H1 (cell line): ENCODE measurements around the gene AGPAT4. TPM values are rescaled to one million over a fixed set of nuclear protein-coding genes. Genes with fewer than 3 reads are reported as not detected.

Experiments
- CTCF ChIA-PET: fragments of 300-600 bp; sonication (Branson Sonifier 250); formaldehyde crosslinking; loops from one replicate; lab custom pipeline; 2021; ENCODE audit not compliant: partially characterized antibody; lab: Charles Lee
- POLR2A ChIA-PET: fragments of 300-600 bp; sonication (Branson Sonifier 250); formaldehyde crosslinking; loops from one replicate; lab custom pipeline; 2021; ENCODE audit warnings: inconsistent platforms; ENCODE audit not compliant: partially characterized antibody; lab: Charles Lee
- DNase-seq, 2 experiments: peaks; one replicate each; pipeline versions ENCODE4 v3.0.0 to v3.0.0-alpha.2; 2010 to 2022; ENCODE audit warnings: low spot score in 2 of 2, low read depth in 1 of 2, mixed read lengths in 1 of 2
- FAIRE-seq: peaks from 2 replicates; lab custom pipeline; 2011; peaks lifted over from hg19 to GRCh38; lab: Jason Lieb, UNC
- H2AFZ ChIP-seq: 2 replicates; pipeline ENCODE4 v1.8.1; 2012; ENCODE audit warnings: low read length, inconsistent platforms
- H2AK5ac ChIP-seq: 2 replicates; pipeline ENCODE4 v1.6.1; 2013; ENCODE audit warnings: low read depth, low read length
- H2BK120ac ChIP-seq: replicated peaks from 2 replicates; pipeline ENCODE3; 2013; ENCODE audit warnings: low read depth, low read length, inconsistent platforms
- H2BK12ac ChIP-seq: 2 replicates; pipeline ENCODE4 v1.6.1; 2013; ENCODE audit warnings: low read depth, low read length
- H2BK15ac ChIP-seq: 2 replicates; pipeline ENCODE4 v1.6.1; 2013; ENCODE audit warnings: low read length
- H2BK20ac ChIP-seq: 2 replicates; pipeline ENCODE4 v1.6.1; 2013; ENCODE audit warnings: low read length
- H2BK5ac ChIP-seq: 2 replicates; pipeline ENCODE4 v1.6.1; 2013; ENCODE audit warnings: low read depth, low read length
- H3K14ac ChIP-seq: 2 replicates; pipeline ENCODE4 v1.6.1; 2013; ENCODE audit warnings: inconsistent platforms; ENCODE audit not compliant: insufficient read length
- H3K18ac ChIP-seq: 2 replicates; pipeline ENCODE4 v1.6.1; 2013; ENCODE audit warnings: low read length; ENCODE audit errors: extremely low read depth
- H3K23ac ChIP-seq: 2 replicates; pipeline ENCODE4 v1.6.1; 2013; ENCODE audit warnings: inconsistent platforms; ENCODE audit not compliant: insufficient read length
- H3K23me2 ChIP-seq: 2 replicates; pipeline ENCODE4 v1.6.1; 2013; ENCODE audit warnings: low read depth, low read length
- H3K27ac ChIP-seq: 2 replicates; pipeline ENCODE4 v1.6.1; 2011; ENCODE audit warnings: low read depth, low read length, inconsistent platforms
- H3K27me3 ChIP-seq, 4 experiments: replicated peaks in 1 of 4; 1 replicate in 1 of 4; 2 replicates in 3 of 4; pipeline versions ENCODE4 v1.6.1 to v1.8.1; 2011 to 2013; ENCODE audit warnings: low read length in 3 of 4, mild to moderate bottlenecking in 3 of 4, inconsistent platforms in 2 of 4, mixed read lengths in 2 of 4, moderate library complexity in 1 of 4; ENCODE audit not compliant: control insufficient read depth in 3 of 4, insufficient read depth in 3 of 4; ENCODE audit errors: extremely low read depth in 1 of 4
- H3K36me3 ChIP-seq, 4 experiments: 2 replicates each; pipeline versions ENCODE4 v1.6.1 to v1.8.1; 2011 to 2013; ENCODE audit warnings: mild to moderate bottlenecking in 4 of 4, low read length in 3 of 4, moderate library complexity in 2 of 4, control low read depth in 1 of 4, inconsistent platforms in 1 of 4; ENCODE audit not compliant: insufficient read depth in 4 of 4, control insufficient read depth in 2 of 4
- H3K4ac ChIP-seq: replicated peaks from 2 replicates; pipeline ENCODE3; 2013; ENCODE audit warnings: low read length, low read depth, mixed read lengths, inconsistent platforms; ENCODE audit not compliant: insufficient read length
- H3K4me1 ChIP-seq, 4 experiments: replicated peaks in 1 of 4; 1 replicate in 1 of 4; 2 replicates in 3 of 4; pipeline versions ENCODE4 v1.6.1 to v1.8.1; 2011 to 2013; ENCODE audit warnings: low read length in 3 of 4, inconsistent platforms in 2 of 4, mixed read lengths in 1 of 4; ENCODE audit not compliant: insufficient read depth in 4 of 4, control insufficient read depth in 3 of 4
- H3K4me2 ChIP-seq, 2 experiments: 2 replicates each; pipeline versions ENCODE4 v1.6.1 to v1.8.1; 2011 to 2013; ENCODE audit warnings: low read depth in 2 of 2, low read length in 2 of 2, control low read depth in 1 of 2, inconsistent platforms in 1 of 2, mild to moderate bottlenecking in 1 of 2; ENCODE audit not compliant: insufficient read depth in 1 of 2
- H3K4me3 ChIP-seq, 4 experiments: fragments of 200-600, 300-600 bp in 1 of 4; sonication (generic), shearing (Covaris generic), sonication (Bioruptor Twin) in 1 of 4; 2 replicates each; pipeline versions ENCODE4 v1.5.1 to v1.8.1; 2011 to 2016; ENCODE audit warnings: low read length in 4 of 4, low read depth in 3 of 4, control low read depth in 2 of 4, inconsistent platforms in 2 of 4, mild to moderate bottlenecking in 2 of 4, mixed read lengths in 1 of 4, moderate library complexity in 1 of 4; ENCODE audit not compliant: insufficient read depth in 2 of 4; ENCODE audit errors: extremely low read depth in 1 of 4
- H3K56ac ChIP-seq: replicated peaks from 2 replicates; pipeline ENCODE3; 2013; ENCODE audit warnings: low read depth, mild to moderate bottlenecking, mixed read lengths, low read length, inconsistent platforms; ENCODE audit not compliant: insufficient read length
- H3K79me1 ChIP-seq: 2 replicates; pipeline ENCODE4 v1.6.1; 2013; ENCODE audit warnings: low read depth, low read length, control low read depth
- H3K79me2 ChIP-seq, 2 experiments: 2 replicates each; pipeline versions ENCODE4 v1.6.1 to v1.8.1; 2012 to 2013; ENCODE audit warnings: low read length in 2 of 2, mild to moderate bottlenecking in 2 of 2, inconsistent platforms in 1 of 2; ENCODE audit not compliant: insufficient read depth in 2 of 2, control insufficient read depth in 1 of 2
- H3K9ac ChIP-seq, 4 experiments: replicated peaks in 1 of 4; 1 replicate in 1 of 4; 2 replicates in 3 of 4; pipeline versions ENCODE4 v1.6.1 to v1.8.1; 2011 to 2013; ENCODE audit warnings: low read depth in 3 of 4, low read length in 3 of 4, control low read depth in 2 of 4, mild to moderate bottlenecking in 2 of 4, moderate library complexity in 2 of 4, inconsistent platforms in 1 of 4; ENCODE audit errors: extremely low read depth in 1 of 4
- H3K9me3 ChIP-seq, 2 experiments: 2 replicates each; pipeline versions ENCODE4 v1.6.1 to v1.8.1; 2012 to 2013; ENCODE audit warnings: mild to moderate bottlenecking in 2 of 2, moderate library complexity in 2 of 2, control low read depth in 1 of 2, inconsistent platforms in 1 of 2, low read depth in 1 of 2, low read length in 1 of 2, mixed read lengths in 1 of 2; ENCODE audit not compliant: insufficient read depth in 2 of 2
- H4K20me1 ChIP-seq, 2 experiments: replicated peaks in 1 of 2; 2 replicates each; pipeline versions ENCODE3 to v1.8.1; 2011 to 2013; ENCODE audit warnings: inconsistent platforms in 2 of 2, low read length in 2 of 2, mild to moderate bottlenecking in 1 of 2; ENCODE audit not compliant: insufficient read depth in 2 of 2, control insufficient read depth in 1 of 2
- H4K5ac ChIP-seq: 2 replicates; pipeline ENCODE4 v1.6.1; 2013; ENCODE audit warnings: low read length, low read depth, mixed read lengths, inconsistent platforms; ENCODE audit not compliant: insufficient read length
- H4K8ac ChIP-seq: 2 replicates; pipeline ENCODE4 v1.8.0; 2013; ENCODE audit warnings: mild to moderate bottlenecking, moderate library complexity, low read length, inconsistent platforms; ENCODE audit not compliant: insufficient read depth; ENCODE audit errors: extremely low read depth
- H4K91ac ChIP-seq: replicated peaks from 2 replicates; pipeline ENCODE3; 2013; ENCODE audit warnings: low read length, mixed read lengths, inconsistent platforms; ENCODE audit not compliant: insufficient read length
- ATF2 ChIP-seq: IDR thresholded peaks from 2 replicates; pipeline ENCODE4 v1.6.1; 2012; ENCODE audit warnings: low read length, inconsistent platforms
- BCL11A ChIP-seq, 2 experiments: IDR thresholded peaks; one replicate each; pipeline ENCODE4 v1.6.1; 2011; ENCODE audit warnings: low read depth in 2 of 2, low read length in 2 of 2, mild to moderate bottlenecking in 2 of 2
- BRCA1 ChIP-seq: IDR thresholded peaks from 2 replicates; pipeline ENCODE4 v1.6.1; 2012; ENCODE audit warnings: low read depth, low read length, improper control_type of control experiment
- CREB1 ChIP-seq: IDR thresholded peaks from 2 replicates; pipeline ENCODE4 v1.6.1; 2012; ENCODE audit warnings: inconsistent platforms
- JUND ChIP-seq: IDR thresholded peaks from 2 replicates; pipeline ENCODE4 v1.6.1; 2011; ENCODE audit warnings: mild to moderate bottlenecking, improper control_type of control experiment, low read length
- KDM4A ChIP-seq: IDR thresholded peaks from one replicate; pipeline ENCODE4 v1.7.1; 2012; ENCODE audit warnings: low read depth, mild to moderate bottlenecking, moderate library complexity, low read length, inconsistent platforms; ENCODE audit not compliant: severe bottlenecking
- RAD21 ChIP-seq, 2 experiments: IDR thresholded peaks in 1 of 2; conservative IDR thresholded peaks in 1 of 2; 2 replicates each; pipeline ENCODE4 v1.6.1; 2011; ENCODE audit warnings: low read depth in 2 of 2, low read length in 2 of 2, improper control_type of control experiment in 1 of 2, inconsistent platforms in 1 of 2, mild to moderate bottlenecking in 1 of 2, moderate library complexity in 1 of 2
- RFX5 ChIP-seq: IDR thresholded peaks from 2 replicates; pipeline ENCODE4 v1.6.1; 2011; ENCODE audit warnings: low read depth, low read length, improper control_type of control experiment, borderline replicate concordance
- RNF2 ChIP-seq: fragments of 200-900, 300-1000 bp; sonication (generic); IDR thresholded peaks from 2 replicates; pipeline ENCODE4 v1.7.1; 2016; ENCODE audit warnings: borderline replicate concordance, low read depth, mild to moderate bottlenecking, antibody characterized with exemption, low read length; ENCODE audit not compliant: poor library complexity, severe bottlenecking; ENCODE audit errors: missing control alignments
- SRF ChIP-seq: IDR thresholded peaks from 2 replicates; pipeline ENCODE4 v1.6.1; 2011; ENCODE audit warnings: mild to moderate bottlenecking, low read depth, low read length, moderate library complexity
- TBP ChIP-seq: IDR thresholded peaks from 2 replicates; pipeline ENCODE4 v1.6.1; 2011; ENCODE audit warnings: low read depth, low read length, improper control_type of control experiment
- TEAD4 ChIP-seq: IDR thresholded peaks from 2 replicates; pipeline ENCODE4 v1.6.1; 2012; ENCODE audit warnings: low read depth, low read length, inconsistent platforms, mixed read lengths
- WGBS, 2 experiments: shearing (Covaris generic) in 1 of 2; methylation state at CpG; one replicate each; pipeline versions ENCODE4 v1.1.6 to v1.1.7; 2013 to 2015; ENCODE audit warnings: low lambda C conversion rate in 2 of 2, mixed read lengths in 2 of 2, inconsistent platforms in 1 of 2, low coverage in 1 of 2, missing lambda C conversion rate in 1 of 2; ENCODE audit not compliant: insufficient replicate concordance in 2 of 2, insufficient coverage in 1 of 2, insufficient read length in 1 of 2; ENCODE audit errors: extremely low coverage in 1 of 2, missing lambda C conversion rate in 1 of 2; 5-methylcytosine and 5-hydroxymethylcytosine counted together
- polyA plus RNA-seq, 7 experiments: library from polyadenylated mRNA; depleted of rRNA in 3 of 7; stranded (reverse) in 5 of 7; unstranded in 2 of 7; fragments of >200 nt in 5 of 7; fragments of 200-250 nt in 2 of 7; gene quantifications; 1 replicate in 5 of 7; 2 replicates in 1 of 7; 4 replicates in 1 of 7; pipeline versions ENCODE4 v1.2.1 to v1.2.3, GENCODE V29; 2011 to 2013; ENCODE audit warnings: missing spikeins in 2 of 7, mixed read lengths in 2 of 7
- total RNA-seq: library from RNA; stranded (reverse); fragmentation: NEBNext Ultra II Directional; extraction: Animal tissue kit (Norgen Biotek cat#: 25700); gene quantifications from 2 replicates; pipeline ENCODE4 v1.2.1, GENCODE V29; 2021

Gene AGPAT4
- total and polyA plus RNA-seq, 2 of the 8 experiments (the other 6 are each of a cell fraction or from before 2014, with no cell fraction given) = 13.5 to 23.8 TPM

GRCh38 chr6:161261816-161262215 lies 12.0 kb downstream of the AGPAT4 start:
- peaks cover 2 to 13% (median 9%) of the 10 kb centered on the region in 4 experiments; a peak in 5 of 7 replicates for H3K4me1 ChIP-seq
- H3K27ac ChIP-seq = no peak overlapping the region
- H3K4ac ChIP-seq = no peak overlapping the region
- no peak overlapping the region for H2BK120ac ChIP-seq
- no peak overlapping the region for H3K56ac ChIP-seq
- no peak for DNase-seq
- no peaks in the 10 kb centered on the region for H3K9me3 ChIP-seq
- peaks cover 5 to 70% of the 10 kb centered on the region in 2 experiments for H3K79me2 ChIP-seq
- peaks cover 2 to 16% of the 10 kb centered on the region in 2 experiments for H4K20me1 ChIP-seq
- H2BK5ac ChIP-seq = no peak overlapping the region
- H3K27me3 ChIP-seq = no peaks in the 10 kb centered on the region
- no peak overlapping the region for H3K23ac ChIP-seq
- no peaks in the 10 kb centered on the region for H3K23me2 ChIP-seq
- no peak overlapping the region for H3K14ac ChIP-seq
- no peak overlapping the region for H4K8ac ChIP-seq
- H4K5ac ChIP-seq = no peak overlapping the region
- peaks cover 23% of the 10 kb centered on the region for H3K79me1 ChIP-seq
- no peak overlapping the region for H3K4me2 ChIP-seq
- no peak overlapping the region for H2BK20ac ChIP-seq
- no peak overlapping the region for H2BK15ac ChIP-seq
- FAIRE-seq = no peak
- no peak overlapping the region for H2BK12ac ChIP-seq
- 95% methylated on average over 3 of the region's 3 CpGs; no CpG with 5 or more reads in 1 of the 2 experiments for WGBS, 2 experiments
- H3K9ac ChIP-seq = no peak overlapping the region
- H3K36me3 ChIP-seq = peaks cover 0 to 8% (median 1%) of the 10 kb centered on the region in 4 experiments; a peak in 3 of 8 replicates
- no peak overlapping the region for H4K91ac ChIP-seq
- ChIA-PET POLR2A (interaction anchor here (1.4 to 5.7 kb wide), 2 partner anchors 11 to 12 kb away, joined by 3 to 39 read pairs; partner anchors contain the start of gene AGPAT4), CTCF (interaction anchor here (0.6 kb wide), 1 partner anchor 31 kb away, joined by 4 read pairs; no protein-coding TSS in a partner anchor)
- no peak overlapping the region for H3K4me3 ChIP-seq
- no peak overlapping the region for H2AFZ ChIP-seq
- no peak overlapping the region for H3K18ac ChIP-seq
- no peak overlapping the region for H2AK5ac ChIP-seq
- TF ChIP-seq JUND (no peak), ATF2 (no peak), TEAD4 (no peak), RFX5 (no peak), CREB1 (no peak), RNF2 (no peak), RAD21 (IDR thresholded peaks at IDR 0.05 in 1 of 2, conservative IDR thresholded peaks at IDR 0.05 in 1 of 2; ENCODE audit: low read depth in 2 of 2, low read length in 2 of 2) (no peak), BRCA1 (no peak), KDM4A (no peak), TBP (no peak), SRF (no peak), BCL11A (IDR thresholded peaks at IDR 0.05; ENCODE audit: low read depth in 2 of 2, low read length in 2 of 2) (no peak)
